ENCODE measurements around the gene CENPO. TPM values are rescaled to one million over a fixed set of nuclear protein-coding genes. Genes with fewer than 3 reads are reported as not detected.

Gene CENPO
- total RNA-seq, 6 experiments from 2014 or later: 1.6 to 6.0 (median 3.1) TPM

DNA sequence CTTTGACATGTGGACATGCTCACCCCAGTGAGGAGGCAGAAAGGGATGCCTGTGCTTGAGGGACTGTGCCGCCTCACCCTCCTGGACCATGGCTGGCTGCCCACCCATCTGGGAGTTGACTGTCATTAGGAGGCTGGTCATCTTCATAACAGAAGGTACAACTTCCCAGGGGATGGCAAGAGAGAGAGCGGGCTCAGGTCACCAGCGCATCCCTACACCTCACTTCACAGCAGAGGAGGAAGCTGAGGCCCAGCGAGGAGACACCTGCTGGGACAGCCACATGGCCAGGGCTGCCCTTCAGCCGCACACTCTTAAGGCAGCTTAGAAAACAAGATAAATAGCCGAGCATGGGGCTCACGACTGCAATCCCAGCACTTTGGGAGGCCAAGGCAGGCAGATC is 67.4 kb downstream of the CENPO start:
- intact Hi-C loops (cut with DNase I): no loop called here
- Histone ChIP-seq H3K4me1 (no peaks in the 10 kb centered on the region), H3K9me3 (no peaks in the 10 kb centered on the region), H3K4me3 (no peak overlapping the region), H3K36me3 (no peaks in the 10 kb centered on the region), H3K27ac (no peak overlapping the region), H3K27me3 (no peaks in the 10 kb centered on the region)
- DNase-seq: no peak
- 90% methylated on average over 2 of the region's 7 CpGs for WGBS (ENCODE audit: insufficient coverage, low coverage, low lambda C conversion rate, missing lambda C conversion rate)
- ATAC-seq: no peak
- TF ChIP-seq, protein P1, sequence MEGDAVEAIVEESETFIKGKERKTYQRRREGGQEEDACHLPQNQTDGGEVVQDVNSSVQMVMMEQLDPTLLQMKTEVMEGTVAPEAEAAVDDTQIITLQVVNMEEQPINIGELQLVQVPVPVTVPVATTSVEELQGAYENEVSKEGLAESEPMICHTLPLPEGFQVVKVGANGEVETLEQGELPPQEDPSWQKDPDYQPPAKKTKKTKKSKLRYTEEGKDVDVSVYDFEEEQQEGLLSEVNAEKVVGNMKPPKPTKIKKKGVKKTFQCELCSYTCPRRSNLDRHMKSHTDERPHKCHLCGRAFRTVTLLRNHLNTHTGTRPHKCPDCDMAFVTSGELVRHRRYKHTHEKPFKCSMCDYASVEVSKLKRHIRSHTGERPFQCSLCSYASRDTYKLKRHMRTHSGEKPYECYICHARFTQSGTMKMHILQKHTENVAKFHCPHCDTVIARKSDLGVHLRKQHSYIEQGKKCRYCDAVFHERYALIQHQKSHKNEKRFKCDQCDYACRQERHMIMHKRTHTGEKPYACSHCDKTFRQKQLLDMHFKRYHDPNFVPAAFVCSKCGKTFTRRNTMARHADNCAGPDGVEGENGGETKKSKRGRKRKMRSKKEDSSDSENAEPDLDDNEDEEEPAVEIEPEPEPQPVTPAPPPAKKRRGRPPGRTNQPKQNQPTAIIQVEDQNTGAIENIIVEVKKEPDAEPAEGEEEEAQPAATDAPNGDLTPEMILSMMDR (IDR thresholded peaks at IDR 0.05): no peak
- no peak for TF ChIP-seq POLR2A (IDR thresholded peaks at IDR 0.05)

DNA sequence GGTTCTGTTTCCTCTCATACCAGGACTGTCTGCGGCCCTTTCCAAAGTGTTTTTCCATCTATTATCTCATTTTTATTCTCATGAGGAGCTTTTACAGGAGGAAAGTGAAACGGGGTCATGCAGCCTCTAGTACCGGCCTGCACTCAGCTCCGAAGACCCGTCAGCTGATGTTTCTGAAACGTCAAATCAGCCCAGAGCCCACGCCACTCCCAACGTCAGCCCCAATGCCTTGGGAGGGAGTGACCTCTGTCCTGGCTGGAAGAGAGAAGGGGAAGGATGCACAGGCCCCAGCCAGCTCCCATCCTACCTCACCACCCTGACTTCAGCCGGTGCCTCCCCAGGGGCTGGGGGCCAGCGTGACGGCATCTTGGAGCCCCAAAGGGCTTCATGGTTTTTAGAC is 68.3 kb downstream of the CENPO start:
- intact Hi-C loops (cut with DNase I): no loop called here
- DNase-seq: no peak

DNA sequence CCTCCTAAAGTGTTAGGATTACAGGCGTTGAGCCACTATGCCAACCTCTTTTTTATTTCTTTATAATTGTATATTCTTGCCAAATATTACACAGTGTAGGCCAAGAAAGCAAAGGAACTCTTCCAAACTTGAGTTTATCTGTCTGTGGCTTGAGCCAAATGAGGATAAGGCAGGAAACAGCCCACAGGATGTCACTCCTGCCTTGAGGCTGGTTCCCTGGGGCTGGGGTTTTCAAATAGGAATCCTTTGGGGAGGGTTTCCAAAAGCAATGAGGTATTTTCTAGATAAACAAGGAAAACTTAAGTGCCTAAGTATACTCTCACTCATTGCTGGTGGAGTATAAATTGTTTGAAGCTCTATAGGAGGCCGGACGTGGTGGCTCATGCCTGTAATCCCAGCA is 70.4 kb downstream of the CENPO start:
- no peak for DNase-seq
- WGBS (ENCODE audit: insufficient coverage, low coverage, low lambda C conversion rate, missing lambda C conversion rate): 74% methylated on average over 3 of the region's 3 CpGs
- ATAC-seq: no peak
- no peaks in the 10 kb centered on the region for H3K9me3 ChIP-seq
- H3K4me3 ChIP-seq: no peak overlapping the region
- H3K36me3 ChIP-seq: no peaks in the 10 kb centered on the region
- intact Hi-C loops (cut with DNase I): no loop called here
- H3K27ac ChIP-seq: no peak overlapping the region
- no peak for TF ChIP-seq POLR2A (IDR thresholded peaks at IDR 0.05)
- TF ChIP-seq, protein P1 (IDR thresholded peaks at IDR 0.05): no peak
- no peaks in the 10 kb centered on the region for H3K4me1 ChIP-seq
- no peaks in the 10 kb centered on the region for H3K27me3 ChIP-seq

More for the DNA sequence above, 68.3 kb downstream of the CENPO start:
- Histone ChIP-seq H3K4me1 (no peaks in the 10 kb centered on the region), H3K27ac (no peak overlapping the region), H3K9me3 (no peaks in the 10 kb centered on the region), H3K36me3 (no peaks in the 10 kb centered on the region), H3K4me3 (no peak overlapping the region), H3K27me3 (no peaks in the 10 kb centered on the region)
- WGBS (ENCODE audit: insufficient coverage, low coverage, low lambda C conversion rate, missing lambda C conversion rate): 85% methylated on average over 5 of the region's 11 CpGs
- no peak for ATAC-seq
- TF ChIP-seq, protein P1 (IDR thresholded peaks at IDR 0.05): no peak
- TF ChIP-seq POLR2A (IDR thresholded peaks at IDR 0.05): no peak

DNA sequence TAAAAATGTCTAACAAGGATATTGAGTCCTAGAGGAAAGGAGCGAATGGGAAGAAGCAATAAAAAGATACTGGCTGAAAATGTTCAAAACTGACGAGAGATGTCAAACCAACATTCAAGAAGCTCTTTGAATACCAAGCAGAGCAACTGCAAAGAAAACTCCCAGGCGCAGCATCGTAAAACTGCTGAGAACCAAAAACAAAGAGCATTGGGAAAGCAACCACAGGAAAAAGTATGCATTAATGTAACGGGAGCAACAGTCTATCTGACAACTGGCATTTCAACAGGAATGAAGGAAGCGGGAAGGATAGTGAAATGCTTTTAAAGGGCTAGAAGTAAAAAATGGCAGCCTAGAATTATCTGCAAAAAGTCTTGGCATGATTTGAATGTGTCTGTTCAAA is 73.7 kb downstream of the CENPO start:
- Histone ChIP-seq H3K9me3 (no peaks in the 10 kb centered on the region), H3K36me3 (no peaks in the 10 kb centered on the region), H3K27ac (no peak overlapping the region), H3K27me3 (no peaks in the 10 kb centered on the region), H3K4me3 (no peak overlapping the region), H3K4me1 (no peaks in the 10 kb centered on the region)
- no peak for TF ChIP-seq POLR2A (IDR thresholded peaks at IDR 0.05)
- TF ChIP-seq, protein P1 (IDR thresholded peaks at IDR 0.05): no peak
- DNase-seq: no peak
- WGBS (ENCODE audit: insufficient coverage, low coverage, low lambda C conversion rate, missing lambda C conversion rate): 79% methylated on average over 6 of the region's 6 CpGs
- ATAC-seq: no peak
- intact Hi-C loops (cut with DNase I): no loop called here

DNA sequence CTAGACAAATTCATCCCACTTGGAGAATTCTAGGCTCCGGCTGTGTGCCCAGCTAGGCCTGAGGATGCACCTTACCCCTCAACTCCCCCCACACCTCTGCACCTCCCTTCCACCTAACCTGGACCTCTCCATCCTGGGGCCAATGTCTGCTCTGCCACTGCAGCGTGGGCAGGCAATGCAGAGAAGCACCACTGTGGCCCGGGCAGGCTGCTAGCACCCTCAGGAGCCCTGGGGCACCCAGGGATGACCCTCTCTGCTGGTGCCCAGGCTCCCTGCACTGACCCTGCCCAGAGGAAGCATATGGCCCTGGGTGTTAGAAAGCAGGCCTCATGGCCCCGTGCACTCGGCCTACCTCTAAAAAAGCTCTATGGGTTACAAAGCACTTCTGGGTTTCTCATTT is 77.2 kb downstream of the CENPO start:
- H3K27me3 ChIP-seq: no peaks in the 10 kb centered on the region
- DNase-seq (no peak), ATAC-seq (peak in 1 of 4 donors; percentile 17)
- no peaks in the 10 kb centered on the region for H3K4me1 ChIP-seq
- H3K4me3 ChIP-seq: no peak overlapping the region
- H3K27ac ChIP-seq: no peak overlapping the region
- no peak for TF ChIP-seq POLR2A (IDR thresholded peaks at IDR 0.05)
- TF ChIP-seq, protein P1 (IDR thresholded peaks at IDR 0.05): no peak
- no peaks in the 10 kb centered on the region for H3K36me3 ChIP-seq
- 65% methylated on average over 2 of the region's 5 CpGs for WGBS (ENCODE audit: insufficient coverage, low coverage, low lambda C conversion rate, missing lambda C conversion rate)
- H3K9me3 ChIP-seq: no peaks in the 10 kb centered on the region
- intact Hi-C loops (cut with DNase I): no loop called here
